ENCODE results near the gene GON7. TPM values are rescaled to one million over a fixed set of nuclear protein-coding genes. Genes with fewer than 3 reads are reported as not detected.
"Not testable (repeated sequence)": the region's sequence is repeated elsewhere in the genome, so short reads cannot be mapped to it uniquely, and the experiment has no call there.

GON7 gene
- total and polyA plus RNA-seq, 2 of the 8 experiments (the other 6 are each of a cell fraction or from before 2014, with no cell fraction given) = 3.8 to 9.9 TPM

GRCh38 chr14:93159625-93160352, 47.1 kb downstream of the GON7 start:
- ChIA-PET POLR2A (ENCODE audit: partially characterized antibody) (interaction anchor here (0.8 kb wide), 1 partner anchor 34 kb away, joined by 3 read pairs; no protein-coding TSS in a partner anchor), CTCF (ENCODE audit: partially characterized antibody) (interaction anchor here (1.0 to 3.3 kb wide), 15 partner anchors 15 to 382 kb away, joined by 3 to 48 read pairs (median 3); partner anchors contain the start of genes GON7 and UBR7)
- not testable (repeated sequence) for H3K4me3 ChIP-seq (ENCODE audit: extremely low read depth in 1 of 4, insufficient read depth in 2 of 4, low read depth in 3 of 4, low read length in 4 of 4); H2BK15ac ChIP-seq (ENCODE audit: low read length); H4K20me1 ChIP-seq (replicated peaks in 1 of 2; ENCODE audit: control insufficient read depth in 1 of 2, insufficient read depth in 2 of 2, low read length in 2 of 2); H2AK5ac ChIP-seq (ENCODE audit: low read depth, low read length); H3K79me2 ChIP-seq (ENCODE audit: control insufficient read depth in 1 of 2, insufficient read depth in 2 of 2, low read length in 2 of 2); H3K79me1 ChIP-seq (ENCODE audit: low read depth, low read length); H3K27ac ChIP-seq (ENCODE audit: low read depth, low read length); H2AFZ ChIP-seq (ENCODE audit: low read length); H2BK5ac ChIP-seq (ENCODE audit: low read depth, low read length); H3K27me3 ChIP-seq (replicated peaks in 1 of 4; ENCODE audit: control insufficient read depth in 3 of 4, extremely low read depth in 1 of 4, insufficient read depth in 3 of 4, low read length in 3 of 4); H3K23ac ChIP-seq (ENCODE audit: insufficient read length); H3K56ac ChIP-seq (replicated peaks; ENCODE audit: insufficient read length, low read depth, low read length); H3K18ac ChIP-seq (ENCODE audit: extremely low read depth, low read length); H3K4me1 ChIP-seq (replicated peaks in 1 of 4; ENCODE audit: control insufficient read depth in 3 of 4, insufficient read depth in 4 of 4, low read length in 3 of 4); H4K5ac ChIP-seq (ENCODE audit: insufficient read length, low read depth, low read length); H3K4ac ChIP-seq (replicated peaks; ENCODE audit: insufficient read length, low read depth, low read length); H3K14ac ChIP-seq (ENCODE audit: insufficient read length); H3K9ac ChIP-seq (replicated peaks in 1 of 4; ENCODE audit: extremely low read depth in 1 of 4, low read depth in 3 of 4, low read length in 3 of 4); H2BK12ac ChIP-seq (ENCODE audit: low read depth, low read length); H3K9me3 ChIP-seq (ENCODE audit: insufficient read depth in 2 of 2, low read depth in 1 of 2, low read length in 1 of 2); H2BK120ac ChIP-seq (replicated peaks; ENCODE audit: low read depth, low read length); FAIRE-seq; H3K4me2 ChIP-seq (ENCODE audit: insufficient read depth in 1 of 2, low read depth in 2 of 2, low read length in 2 of 2); H4K91ac ChIP-seq (replicated peaks; ENCODE audit: insufficient read length, low read length); H3K23me2 ChIP-seq (ENCODE audit: low read depth, low read length); H2BK20ac ChIP-seq (ENCODE audit: low read length); H4K8ac ChIP-seq (ENCODE audit: extremely low read depth, insufficient read depth, low read length); H3K36me3 ChIP-seq (ENCODE audit: control insufficient read depth in 2 of 4, insufficient read depth in 4 of 4, low read length in 3 of 4); DNase-seq (ENCODE audit: low read depth in 1 of 2, low spot score in 2 of 2)
- 62% methylated on average over 3 of the region's 5 CpGs; no CpG with 5 or more reads in 1 of the 2 experiments for WGBS, 2 experiments (ENCODE audit: extremely low coverage in 1 of 2, insufficient coverage in 1 of 2, insufficient read length in 1 of 2, insufficient replicate concordance in 2 of 2, low coverage in 1 of 2, low lambda C conversion rate in 2 of 2, missing lambda C conversion rate in 1 of 2)

- H3K4me2 ChIP-seq (ENCODE audit: insufficient read depth in 1 of 2, low read depth in 2 of 2, low read length in 2 of 2); H3K23ac ChIP-seq (ENCODE audit: insufficient read length); H2BK5ac ChIP-seq (ENCODE audit: low read depth, low read length); H3K4me1 ChIP-seq (replicated peaks in 1 of 4; ENCODE audit: control insufficient read depth in 3 of 4, insufficient read depth in 4 of 4, low read length in 3 of 4); H3K23me2 ChIP-seq (ENCODE audit: low read depth, low read length); H2AK5ac ChIP-seq (ENCODE audit: low read depth, low read length); H2BK20ac ChIP-seq (ENCODE audit: low read length); H3K27me3 ChIP-seq (replicated peaks in 1 of 4; ENCODE audit: control insufficient read depth in 3 of 4, extremely low read depth in 1 of 4, insufficient read depth in 3 of 4, low read length in 3 of 4); H4K5ac ChIP-seq (ENCODE audit: insufficient read length, low read depth, low read length); H2AFZ ChIP-seq (ENCODE audit: low read length); H3K4ac ChIP-seq (replicated peaks; ENCODE audit: insufficient read length, low read depth, low read length); POLR2A ChIA-PET (ENCODE audit: partially characterized antibody); H3K27ac ChIP-seq (ENCODE audit: low read depth, low read length); H3K18ac ChIP-seq (ENCODE audit: extremely low read depth, low read length); CTCF ChIA-PET (ENCODE audit: partially characterized antibody); H4K20me1 ChIP-seq (replicated peaks in 1 of 2; ENCODE audit: control insufficient read depth in 1 of 2, insufficient read depth in 2 of 2, low read length in 2 of 2); H3K56ac ChIP-seq (replicated peaks; ENCODE audit: insufficient read length, low read depth, low read length); H2BK120ac ChIP-seq (replicated peaks; ENCODE audit: low read depth, low read length); H2BK15ac ChIP-seq (ENCODE audit: low read length); FAIRE-seq; H3K14ac ChIP-seq (ENCODE audit: insufficient read length); H3K9me3 ChIP-seq (ENCODE audit: insufficient read depth in 2 of 2, low read depth in 1 of 2, low read length in 1 of 2); H3K9ac ChIP-seq (replicated peaks in 1 of 4; ENCODE audit: extremely low read depth in 1 of 4, low read depth in 3 of 4, low read length in 3 of 4); H3K4me3 ChIP-seq (ENCODE audit: extremely low read depth in 1 of 4, insufficient read depth in 2 of 4, low read depth in 3 of 4, low read length in 4 of 4); H3K79me1 ChIP-seq (ENCODE audit: low read depth, low read length); H3K79me2 ChIP-seq (ENCODE audit: control insufficient read depth in 1 of 2, insufficient read depth in 2 of 2, low read length in 2 of 2); DNase-seq (ENCODE audit: low read depth in 1 of 2, low spot score in 2 of 2); H4K8ac ChIP-seq (ENCODE audit: extremely low read depth, insufficient read depth, low read length); H2BK12ac ChIP-seq (ENCODE audit: low read depth, low read length); H4K91ac ChIP-seq (replicated peaks; ENCODE audit: insufficient read length, low read length); H3K36me3 ChIP-seq (ENCODE audit: control insufficient read depth in 2 of 4, insufficient read depth in 4 of 4, low read length in 3 of 4): not testable (repeated sequence)
- WGBS, 2 experiments (ENCODE audit: extremely low coverage in 1 of 2, insufficient coverage in 1 of 2, insufficient read length in 1 of 2, insufficient replicate concordance in 2 of 2, low coverage in 1 of 2, low lambda C conversion rate in 2 of 2, missing lambda C conversion rate in 1 of 2) = 92% methylated on average over 7 of the region's 7 CpGs; no CpG with 5 or more reads in 1 of the 2 experiments
Measured at GRCh38 chr14:93158349-93158748, 48.5 kb downstream of the GON7 start.
